Fibroblast of skin of left biceps (primary cell): ENCODE measurements around the gene UPK1B.
"Not testable (repeated sequence)": the region's sequence is repeated elsewhere in the genome, so short reads cannot be mapped to it uniquely, and the experiment has no call there.

Source experiments
- DNase-seq, 2 experiments: peaks; one replicate each; pipeline ENCODE4 v3.0.0-alpha.2; 2013; ENCODE audit warnings: low read depth in 2 of 2

The UPK1B gene

DNA sequence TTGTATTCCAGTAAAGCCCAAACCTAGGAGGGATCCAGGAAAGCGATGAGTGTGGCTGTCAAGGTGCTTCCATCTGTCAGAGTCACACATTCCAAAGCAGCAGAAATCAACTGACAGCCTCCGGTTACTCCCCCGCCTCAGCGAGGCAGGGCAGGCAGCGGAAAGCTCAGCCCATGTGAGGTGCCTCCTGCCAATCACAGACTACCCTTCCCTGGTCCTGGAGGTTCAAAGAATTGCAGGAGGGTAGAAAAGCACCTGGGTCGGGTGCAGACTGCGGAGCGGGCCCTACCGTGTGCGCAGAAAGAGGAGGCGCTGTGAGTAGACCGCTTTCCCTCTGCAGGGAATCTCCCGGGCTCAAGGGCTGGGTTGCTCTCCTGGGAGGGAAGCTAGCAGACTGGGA lies at the start of gene UPK1B:
Gene UPK1B, plus strand, starts transcription at position 274 of the 400 bp plus-strand sequence. CDS start 13,144 bp downstream, outside the sequence.
- DNase-seq = no peak

DNA sequence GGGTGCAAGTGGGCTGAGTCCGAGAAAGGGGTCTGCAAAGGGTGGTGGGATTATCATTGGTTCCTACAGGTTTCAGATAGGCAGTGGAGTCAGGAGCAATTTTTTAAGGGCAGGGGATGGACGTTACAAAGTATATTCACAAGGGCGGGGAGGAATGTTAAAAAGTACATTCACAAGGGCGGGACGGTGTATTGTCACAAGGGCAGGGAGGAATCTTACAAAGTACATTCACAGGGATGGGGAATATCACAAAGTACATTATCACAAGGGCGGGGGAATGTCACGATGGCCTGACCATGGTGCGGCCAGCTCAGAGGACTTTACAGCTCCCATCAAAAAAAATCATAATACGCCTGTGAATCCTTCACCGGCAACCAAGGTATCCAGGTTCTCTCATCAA lies 48.1 kb upstream of the UPK1B start:
- no peak for DNase-seq

GRCh38 chr3:119125742-119126504 lies 47.5 kb upstream of the UPK1B start:
- no peak for DNase-seq

- not testable (repeated sequence) for DNase-seq
Measured at GRCh38 chr3:119130291-119130690, 43.1 kb upstream of the UPK1B start.

DNA sequence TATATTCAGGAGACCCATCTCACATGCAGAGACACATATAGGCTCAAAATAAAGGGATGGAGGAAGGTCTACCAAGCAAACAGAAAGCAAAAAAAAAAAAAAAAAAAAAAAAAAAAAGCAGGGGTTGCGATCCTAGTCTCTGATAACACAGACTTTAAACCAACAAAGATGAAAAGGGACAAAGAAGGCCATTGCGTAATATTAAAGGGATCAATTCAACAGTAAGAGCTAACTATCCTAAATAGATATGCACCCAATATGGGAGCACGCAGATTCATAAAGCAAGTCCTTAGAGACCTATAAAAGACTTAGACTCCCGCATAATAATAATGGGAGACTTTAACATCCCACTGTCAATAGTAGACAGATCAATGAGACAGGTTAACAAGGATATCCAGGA lies 41.1 kb upstream of the UPK1B start:
- not testable (repeated sequence) for DNase-seq

DNA sequence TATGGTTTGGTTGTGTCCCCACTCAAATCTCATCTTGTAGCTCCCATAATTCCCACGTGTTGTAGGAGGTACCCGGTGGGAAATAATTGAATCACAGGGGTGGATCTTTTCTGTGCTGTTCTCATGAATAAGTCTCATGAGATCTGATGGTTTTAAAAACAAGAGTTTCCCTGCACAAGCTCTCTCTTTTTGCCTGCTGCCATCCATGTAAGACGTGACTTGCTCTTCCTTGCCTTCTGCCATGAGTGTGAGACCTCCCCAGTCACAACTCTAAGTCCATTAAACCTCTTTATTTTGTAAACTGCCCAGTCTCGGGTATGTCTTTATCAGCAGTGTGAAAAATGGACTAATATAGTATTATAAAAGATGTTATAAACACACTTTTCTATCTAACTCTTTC lies 34.0 kb upstream of the UPK1B start:
- DNase-seq = not testable (repeated sequence)

DNA sequence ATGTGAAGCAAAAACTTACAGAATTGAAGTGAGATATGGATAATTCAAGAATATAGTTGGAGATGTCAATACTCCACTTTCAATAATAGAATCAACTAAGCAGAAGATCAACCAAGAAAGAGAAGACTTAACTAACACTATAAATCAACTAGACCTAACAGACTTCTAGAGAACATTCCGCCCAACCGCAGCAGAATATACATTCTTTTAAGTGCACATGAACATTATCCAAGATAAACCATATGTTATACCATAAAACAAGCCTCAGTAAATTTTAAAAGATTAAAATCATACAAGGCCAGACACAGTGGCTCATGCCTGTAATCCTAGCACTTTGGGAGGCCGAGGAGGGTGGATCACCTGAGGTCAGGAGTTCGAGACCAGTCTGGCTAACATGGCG lies 32.9 kb upstream of the UPK1B start:
- DNase-seq = no peak

DNA sequence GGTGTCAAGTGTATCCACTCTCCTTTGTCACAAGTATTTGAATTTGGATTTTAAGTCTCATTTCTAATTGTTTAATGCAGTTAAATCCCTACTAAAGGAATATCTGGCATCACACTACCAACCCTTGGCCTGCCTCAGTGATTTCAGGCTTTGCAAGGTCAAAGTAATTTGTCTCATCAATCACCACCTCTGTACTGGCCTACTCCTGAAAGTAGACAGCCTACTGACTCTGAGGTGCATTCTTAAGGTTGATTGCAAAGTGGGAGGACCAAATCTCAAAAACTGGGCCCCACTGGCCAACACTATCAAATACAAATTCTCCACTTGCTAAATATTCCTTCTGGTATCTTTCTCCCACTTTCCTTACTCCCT lies 28.3 kb upstream of the UPK1B start:
- no peak for DNase-seq

DNA sequence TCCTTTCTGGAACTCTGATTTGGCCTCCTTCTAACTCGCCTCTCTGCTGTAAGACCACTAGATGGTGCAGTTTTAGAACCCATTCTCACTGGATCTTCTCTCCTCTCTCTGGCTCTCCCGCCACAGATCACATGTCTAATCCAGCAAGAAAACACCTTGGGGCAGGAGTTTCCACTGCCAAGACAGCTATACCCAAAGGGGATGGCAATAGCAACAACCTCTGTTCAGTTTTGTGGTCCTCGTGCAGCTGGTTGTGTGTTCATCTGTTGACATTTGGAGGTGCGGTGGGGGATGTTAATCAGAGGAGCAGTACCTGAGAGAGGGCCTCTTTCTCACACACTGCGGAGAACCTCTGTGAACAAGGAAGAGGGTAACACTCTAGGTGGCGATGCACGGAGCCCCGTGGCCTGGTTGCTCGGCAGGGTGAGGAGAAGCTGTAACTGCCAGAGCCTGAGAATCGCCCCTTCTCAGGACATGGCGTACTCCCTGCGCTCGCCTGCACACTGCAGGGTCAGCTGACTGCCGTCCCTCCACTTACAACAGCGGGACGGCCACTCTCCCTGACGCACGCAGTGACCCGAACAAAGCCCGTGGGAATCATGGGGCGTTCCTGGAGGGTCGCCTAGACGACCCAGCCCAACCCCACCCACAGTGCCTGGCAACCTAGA lies 27.8 kb upstream of the UPK1B start, which contains the start of gene TEX55:
Gene TEX55, plus strand, starts transcription at position 666 of the 668 bp plus-strand sequence. CDS start 25 bp downstream, outside the sequence.
- peak in 1 of 2 experiments; percentile 17 for DNase-seq

DNA sequence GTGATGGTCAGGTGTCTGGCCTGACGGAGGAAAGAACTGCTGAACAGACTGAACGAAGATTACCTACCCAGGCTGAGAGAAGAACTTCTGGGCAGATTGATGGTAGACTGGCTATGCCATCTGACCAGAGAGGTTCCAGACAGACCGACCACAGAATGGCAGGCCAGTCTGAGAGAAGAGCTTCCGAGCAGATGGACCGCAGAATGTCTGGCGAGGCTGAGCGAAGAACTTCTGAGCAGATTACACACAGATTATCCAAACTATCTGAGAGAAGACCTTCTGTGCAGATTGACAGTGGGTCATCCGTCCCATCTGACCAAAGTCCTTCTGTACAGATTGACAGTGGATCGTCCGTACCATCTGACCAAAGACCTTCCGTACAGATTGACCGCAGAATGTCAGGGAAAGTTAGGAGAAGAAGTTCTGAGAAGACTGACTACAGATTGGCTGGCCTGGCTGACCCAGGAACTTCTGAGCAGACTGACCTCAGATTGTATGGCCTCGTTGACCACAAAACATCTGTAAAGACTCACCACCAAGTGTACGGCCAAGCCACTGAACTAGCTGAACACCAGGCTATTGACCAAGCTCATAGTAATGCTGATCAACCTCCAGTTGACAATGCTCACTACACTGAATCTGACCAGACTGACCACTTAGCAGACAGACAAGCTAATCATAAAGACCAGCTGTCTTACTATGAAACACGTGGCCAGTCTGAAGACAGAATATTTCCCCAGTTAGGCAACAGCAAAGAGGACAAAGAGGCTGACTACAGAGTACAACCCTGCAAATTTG lies 26.6 kb upstream of the UPK1B start:
- DNase-seq = no peak

GRCh38 chr3:119147494-119147893 lies 25.9 kb upstream of the UPK1B start:
- DNase-seq = no peak

DNA sequence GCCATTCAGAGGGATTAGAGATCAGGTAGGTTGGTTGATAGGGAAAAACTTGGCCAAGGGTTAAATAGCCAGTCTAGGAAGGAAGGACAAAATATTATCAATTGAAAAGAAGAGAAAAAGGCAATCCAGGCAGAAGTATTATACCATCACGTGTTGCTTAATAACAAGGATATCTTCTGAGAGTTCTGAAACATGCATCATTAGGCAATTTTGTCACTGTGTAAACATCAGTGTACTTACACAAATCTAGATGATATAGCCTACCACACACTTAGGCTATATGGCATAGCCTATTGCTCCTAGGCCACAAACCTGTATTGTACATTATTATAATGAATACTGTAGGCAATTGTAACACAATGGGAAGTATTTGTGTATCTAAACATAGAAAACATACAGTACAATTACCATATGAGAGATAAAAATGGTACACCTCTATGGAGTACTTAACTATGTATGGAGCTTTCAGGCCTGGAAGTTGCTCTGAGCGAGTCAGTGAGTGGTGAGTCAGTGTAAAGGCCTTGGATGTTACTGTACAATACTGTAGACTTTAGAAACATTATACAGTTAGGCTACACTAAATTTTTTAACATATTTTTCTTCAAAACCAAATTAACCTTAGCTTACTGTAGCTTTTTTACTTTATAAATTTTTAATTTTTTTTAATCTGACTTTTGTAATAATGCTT lies 24.8 kb upstream of the UPK1B start:
- DNase-seq = peak in 1 of 2 experiments; percentile 19

- DNase-seq = peak in 1 of 2 experiments; percentile 6
Measured at GRCh38 chr3:119149484-119149883, 23.9 kb upstream of the UPK1B start.

- DNase-seq = no peak
Measured at GRCh38 chr3:119156868-119157267, 16.5 kb upstream of the UPK1B start.

- DNase-seq = no peak
Measured at GRCh38 chr3:119157971-119158370, 15.4 kb upstream of the UPK1B start.

DNA sequence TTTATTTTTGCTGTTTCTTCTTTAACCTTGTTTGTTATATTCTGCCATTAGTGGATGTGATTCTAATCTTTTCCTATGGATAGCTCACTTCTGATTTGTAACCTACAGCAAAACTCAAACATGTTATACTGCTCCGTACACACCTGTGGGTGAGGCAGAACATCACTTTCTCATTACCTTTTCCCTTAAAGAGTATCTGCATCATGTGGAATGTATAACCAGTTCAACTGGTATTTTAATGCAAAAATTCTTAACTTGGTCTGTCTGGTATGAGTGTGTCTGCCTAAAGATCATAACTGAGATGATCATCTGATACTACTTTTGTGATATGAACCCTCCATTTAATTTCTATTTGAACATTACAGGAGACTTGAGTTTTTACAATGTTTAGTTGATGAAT lies 13.0 kb upstream of the UPK1B start:
- no peak for DNase-seq

DNA sequence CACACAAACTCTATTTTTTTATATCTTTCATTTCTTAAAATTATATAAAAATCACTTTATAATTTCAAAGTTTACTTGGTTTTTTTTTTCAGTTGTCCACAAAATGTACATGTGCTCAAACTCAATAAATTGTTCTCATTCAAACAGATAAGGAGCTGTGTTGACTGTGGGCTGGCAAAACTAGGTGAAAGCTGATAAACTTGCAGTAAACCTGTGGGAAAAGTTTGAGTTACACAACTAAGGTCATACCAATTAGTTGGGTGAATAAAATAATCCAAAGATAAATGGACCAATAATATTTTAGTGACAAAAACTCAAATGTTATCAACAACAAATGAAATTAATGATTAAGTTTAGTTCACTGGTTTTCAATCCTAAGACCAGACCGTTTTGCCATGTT lies 12.6 kb upstream of the UPK1B start:
- DNase-seq = no peak

DNA sequence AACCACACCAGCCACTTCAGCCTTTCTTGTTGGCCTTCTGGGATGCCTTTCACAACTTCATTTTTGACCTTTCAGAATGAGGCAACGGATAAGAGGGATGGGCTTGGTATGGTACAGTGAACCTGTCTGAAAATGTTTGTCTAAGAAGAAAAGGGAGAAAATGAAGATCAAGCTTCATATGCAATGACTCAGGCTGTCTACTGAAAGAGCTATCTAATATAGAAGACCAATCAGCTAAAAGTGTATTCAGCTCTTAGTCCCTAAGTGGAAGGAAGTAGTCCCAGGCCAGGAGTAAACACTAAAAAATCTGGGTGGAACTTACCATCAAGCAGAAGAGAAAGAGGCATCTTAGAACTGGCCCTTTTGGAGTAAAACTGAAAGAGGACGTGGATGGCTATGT lies 12.2 kb upstream of the UPK1B start:
- no peak for DNase-seq

DNA sequence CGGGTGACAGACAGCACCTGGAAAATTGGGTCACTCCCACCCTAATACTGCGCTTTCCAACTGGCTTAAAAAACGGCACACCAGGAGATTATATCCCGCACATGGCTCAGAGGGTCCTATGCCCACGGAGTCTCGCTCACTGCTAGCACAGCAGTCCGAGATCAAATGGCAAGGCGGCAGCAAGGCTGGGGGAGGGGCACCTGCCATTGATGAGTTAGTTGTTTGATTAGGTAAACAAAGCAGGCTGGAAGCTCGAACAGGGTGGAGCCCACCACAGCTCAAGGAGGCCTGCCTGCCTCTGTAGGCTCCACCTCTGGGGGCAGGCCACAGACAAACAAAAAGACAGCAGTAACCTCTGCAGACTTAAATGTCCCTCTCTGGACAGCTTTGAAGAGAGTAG lies 8.7 kb upstream of the UPK1B start:
- DNase-seq = not testable (repeated sequence)

- no peak for DNase-seq
Measured at GRCh38 chr3:119170821-119171220, 2.6 kb upstream of the UPK1B start.

- DNase-seq = no peak
Measured at GRCh38 chr3:119175872-119176756, 2.7 kb downstream of the UPK1B start.
